Suprapubic skin (tissue), 4 donors: ENCODE results near the gene DACH2. TPM values are rescaled to one million over a fixed set of nuclear protein-coding genes. Genes with fewer than 3 reads are reported as not detected.

ENCODE experiments used
- DNase-seq, 2 donors: peaks; one replicate each; pipeline ENCODE4 v3.0.0-alpha.2; 2019; ENCODE audit warnings: low spot score in 2 of 2
- H3K27ac ChIP-seq: fragments of 200-600 bp; sonication (generic); one replicate; pipeline ENCODE4 v1.5.1; 2019
- H3K27me3 ChIP-seq: fragments of 200-600 bp; sonication (generic); one replicate; pipeline ENCODE4 v1.5.1; 2019
- H3K36me3 ChIP-seq: fragments of 200-600 bp; sonication (generic); one replicate; pipeline ENCODE4 v1.5.1; 2019
- H3K4me1 ChIP-seq: fragments of 200-600 bp; sonication (generic); one replicate; pipeline ENCODE4 v1.5.1; 2019
- H3K4me3 ChIP-seq: fragments of 200-600 bp; sonication (generic); one replicate; pipeline ENCODE4 v1.5.1; 2019; ENCODE audit warnings: mild to moderate bottlenecking
- H3K9me3 ChIP-seq: fragments of 200-600 bp; sonication (generic); one replicate; pipeline ENCODE4 v1.5.1; 2019
- EP300 ChIP-seq: sonication (generic); formaldehyde crosslinking; IDR thresholded peaks from one replicate; pipeline ENCODE4 v1.6.1; 2017; ENCODE audit warnings: antibody characterized with exemption
- POLR2A ChIP-seq, 2 donors: fragments of 450-650 bp; IDR thresholded peaks; one replicate each; pipeline ENCODE4 v1.6.1; 2017; ENCODE audit warnings: antibody characterized with exemption in 2 of 2, mild to moderate bottlenecking in 2 of 2, moderate library complexity in 2 of 2
- POLR2AphosphoS5 ChIP-seq, 3 donors: sonication (generic); formaldehyde crosslinking; IDR thresholded peaks; one replicate each; pipeline ENCODE4 v1.6.1; 2017; ENCODE audit warnings: antibody characterized with exemption in 3 of 3
- WGBS: methylation state at CpG from one replicate; pipeline ENCODE4 v1.1.5; 2018; 5-methylcytosine and 5-hydroxymethylcytosine counted together
- total RNA-seq, 4 donors: library from RNA; depleted of rRNA; stranded (reverse); fragments of >200 nt; gene quantifications; one replicate each; pipeline ENCODE4 v1.1.0, GENCODE V29; 2016
- TF ChIP-seq, protein P1 (sequence below), 2 donors: fragments of 200-600 bp in 1 of 2; fragments of 450-650 bp in 1 of 2; sonication (generic) in 1 of 2; IDR thresholded peaks; one replicate each; pipeline ENCODE4 v1.5.1; 2016 to 2019; ENCODE audit warnings: antibody characterized with exemption in 2 of 2, mild to moderate bottlenecking in 1 of 2, moderate library complexity in 1 of 2

Gene DACH2
- total RNA-seq, 4 donors from 2014 or later, result 0.25 to 0.32 TPM; not detected in 2

GRCh38 chrX:86329174-86329573 is 180.9 kb downstream of the DACH2 start:
- no peaks in the 10 kb centered on the region for H3K9me3 ChIP-seq
- no peak for DNase-seq
- no peaks in the 10 kb centered on the region for H3K4me1 ChIP-seq
- no peak overlapping the region for H3K27ac ChIP-seq
- H3K27me3 ChIP-seq, result no peaks in the 10 kb centered on the region
- 79% methylated on average over 1 of the region's 1 CpG for WGBS
- no peaks in the 10 kb centered on the region for H3K36me3 ChIP-seq
- TF ChIP-seq, protein P1, sequence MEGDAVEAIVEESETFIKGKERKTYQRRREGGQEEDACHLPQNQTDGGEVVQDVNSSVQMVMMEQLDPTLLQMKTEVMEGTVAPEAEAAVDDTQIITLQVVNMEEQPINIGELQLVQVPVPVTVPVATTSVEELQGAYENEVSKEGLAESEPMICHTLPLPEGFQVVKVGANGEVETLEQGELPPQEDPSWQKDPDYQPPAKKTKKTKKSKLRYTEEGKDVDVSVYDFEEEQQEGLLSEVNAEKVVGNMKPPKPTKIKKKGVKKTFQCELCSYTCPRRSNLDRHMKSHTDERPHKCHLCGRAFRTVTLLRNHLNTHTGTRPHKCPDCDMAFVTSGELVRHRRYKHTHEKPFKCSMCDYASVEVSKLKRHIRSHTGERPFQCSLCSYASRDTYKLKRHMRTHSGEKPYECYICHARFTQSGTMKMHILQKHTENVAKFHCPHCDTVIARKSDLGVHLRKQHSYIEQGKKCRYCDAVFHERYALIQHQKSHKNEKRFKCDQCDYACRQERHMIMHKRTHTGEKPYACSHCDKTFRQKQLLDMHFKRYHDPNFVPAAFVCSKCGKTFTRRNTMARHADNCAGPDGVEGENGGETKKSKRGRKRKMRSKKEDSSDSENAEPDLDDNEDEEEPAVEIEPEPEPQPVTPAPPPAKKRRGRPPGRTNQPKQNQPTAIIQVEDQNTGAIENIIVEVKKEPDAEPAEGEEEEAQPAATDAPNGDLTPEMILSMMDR (IDR thresholded peaks at IDR 0.05), result no peak
- no peak for TF ChIP-seq POLR2AphosphoS5 (IDR thresholded peaks at IDR 0.05)
- H3K4me3 ChIP-seq, result no peak overlapping the region

DNA sequence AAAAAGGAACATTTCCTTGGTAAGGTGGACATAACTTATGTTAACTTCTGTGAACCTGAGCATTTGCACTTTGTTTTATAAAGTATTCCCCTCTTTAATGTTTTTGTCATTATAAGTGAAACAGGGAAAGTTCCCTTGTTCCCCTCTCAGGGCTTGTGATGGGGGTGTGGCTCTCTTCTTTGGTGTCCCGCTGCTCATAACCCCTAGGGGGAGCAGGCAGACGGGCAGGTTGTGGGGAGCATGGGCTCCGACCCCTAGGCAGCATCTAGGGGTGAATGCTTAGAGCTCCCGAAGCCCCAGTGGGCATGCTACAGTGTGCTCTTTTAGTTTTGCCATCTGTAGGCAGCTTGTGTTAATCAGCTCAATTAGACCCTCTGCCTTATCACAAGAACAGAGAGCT is 200.4 kb downstream of the DACH2 start:
- TF ChIP-seq POLR2AphosphoS5 (IDR thresholded peaks at IDR 0.05) (no peak), POLR2A (IDR thresholded peaks at IDR 0.05) (no peak), EP300 (no peak)
- TF ChIP-seq, protein P1 (IDR thresholded peaks at IDR 0.05), result no peak
- Histone ChIP-seq H3K36me3 (no peaks in the 10 kb centered on the region), H3K4me3 (no peak overlapping the region)

DNA sequence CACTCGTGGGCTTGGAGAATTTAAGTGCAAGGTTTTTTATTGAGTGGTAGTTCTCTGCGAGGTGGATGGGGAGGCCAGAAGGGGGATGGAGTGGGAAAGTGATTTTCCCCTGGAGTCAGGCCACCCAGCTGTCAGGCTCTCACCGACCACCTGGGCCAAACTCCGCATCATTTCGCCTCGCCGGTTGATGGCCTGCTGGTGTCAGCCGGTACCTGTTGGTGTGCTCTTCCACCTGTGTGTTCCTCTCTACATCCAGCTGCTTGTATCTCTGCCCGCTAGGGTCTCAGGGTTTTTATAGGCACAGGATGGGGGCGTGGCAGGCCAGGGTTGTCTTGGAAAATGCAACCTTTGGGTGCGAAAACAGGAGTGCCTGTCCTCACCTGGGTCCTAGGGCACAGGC is 200.9 kb downstream of the DACH2 start:
- no peaks in the 10 kb centered on the region for H3K27me3 ChIP-seq
- 74% methylated on average over 11 of the region's 11 CpGs for WGBS
- no peak for DNase-seq
- TF ChIP-seq POLR2A (IDR thresholded peaks at IDR 0.05) (no peak), POLR2AphosphoS5 (IDR thresholded peaks at IDR 0.05) (no peak), EP300 (no peak)
- TF ChIP-seq, protein P1 (IDR thresholded peaks at IDR 0.05), result no peak
- no peaks in the 10 kb centered on the region for H3K9me3 ChIP-seq
- no peak overlapping the region for H3K4me3 ChIP-seq
- no peaks in the 10 kb centered on the region for H3K36me3 ChIP-seq
- H3K27ac ChIP-seq, result no peak overlapping the region
- H3K4me1 ChIP-seq, result no peaks in the 10 kb centered on the region

More for the DNA sequence above, 200.4 kb downstream of the DACH2 start:
- Histone ChIP-seq H3K9me3 (no peaks in the 10 kb centered on the region), H3K27me3 (no peaks in the 10 kb centered on the region), H3K27ac (no peak overlapping the region), H3K4me1 (no peaks in the 10 kb centered on the region)
- DNase-seq, result no peak
- 29% methylated on average over 3 of the region's 4 CpGs for WGBS

DNA sequence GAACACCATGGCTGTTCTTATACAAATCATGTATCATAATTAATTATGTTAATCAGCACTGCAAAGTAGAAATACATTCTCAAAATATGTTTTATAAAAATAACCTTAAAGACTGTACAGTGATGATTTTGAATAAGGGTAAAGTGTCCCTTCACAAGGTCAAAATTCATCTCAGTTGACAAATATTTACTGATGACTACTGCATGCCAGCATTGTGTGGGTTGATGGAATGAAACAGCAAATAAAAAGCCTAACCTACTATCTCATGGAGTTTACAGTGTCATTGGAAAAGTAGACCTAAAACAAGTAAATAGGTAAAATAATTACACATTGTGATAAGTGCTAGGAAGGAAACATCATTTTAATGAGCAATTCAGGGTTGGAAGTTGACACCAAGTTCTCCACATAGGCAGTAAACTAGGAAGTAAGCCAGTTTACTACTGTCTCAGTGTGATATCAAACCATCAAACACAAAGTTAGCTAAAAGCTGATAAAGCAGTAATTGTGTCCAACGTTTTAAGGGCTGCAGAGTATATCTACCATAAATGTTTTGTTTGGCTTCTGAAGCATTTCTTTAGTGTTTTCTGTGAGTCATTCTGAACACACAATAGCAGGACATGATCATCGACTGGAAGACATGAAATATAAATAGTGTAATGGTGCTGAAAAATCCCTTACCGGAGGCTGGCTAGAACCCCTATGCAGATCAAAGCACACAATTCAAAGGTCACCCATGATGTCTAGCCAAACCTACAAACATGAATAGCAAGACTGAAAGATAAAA is 221.8 kb downstream of the DACH2 start:
- Histone ChIP-seq H3K4me1 (no peaks in the 10 kb centered on the region), H3K9me3 (no peaks in the 10 kb centered on the region), H3K27me3 (no peaks in the 10 kb centered on the region), H3K36me3 (no peaks in the 10 kb centered on the region), H3K4me3 (no peak overlapping the region), H3K27ac (no peak overlapping the region)
- 55% methylated on average over 3 of the region's 3 CpGs for WGBS
- no peak for DNase-seq
- TF ChIP-seq, protein P1 (IDR thresholded peaks at IDR 0.05), result no peak
- TF ChIP-seq EP300 (no peak), POLR2A (IDR thresholded peaks at IDR 0.05) (no peak), POLR2AphosphoS5 (IDR thresholded peaks at IDR 0.05) (no peak)

GRCh38 chrX:86370927-86371326 is 222.7 kb downstream of the DACH2 start:
- H3K36me3 ChIP-seq, result no peaks in the 10 kb centered on the region
- no peak overlapping the region for H3K4me3 ChIP-seq
- WGBS, result 78% methylated on average over 1 of the region's 1 CpG
- TF ChIP-seq, protein P1 (IDR thresholded peaks at IDR 0.05), result no peak
- TF ChIP-seq POLR2AphosphoS5 (IDR thresholded peaks at IDR 0.05) (no peak), EP300 (no peak), POLR2A (IDR thresholded peaks at IDR 0.05) (no peak)
- no peak for DNase-seq
- H3K27me3 ChIP-seq, result no peaks in the 10 kb centered on the region
- H3K27ac ChIP-seq, result no peak overlapping the region
- H3K9me3 ChIP-seq, result no peaks in the 10 kb centered on the region
- no peaks in the 10 kb centered on the region for H3K4me1 ChIP-seq
